ENCODE results near the gene DLG2. TPM values are rescaled to one million over a fixed set of nuclear protein-coding genes. Genes with fewer than 3 reads are reported as not detected.

Gene DLG2
- total RNA-seq, 2 experiments from 2014 or later, result 1.3 to 1.7 TPM

GRCh38 chr11:83722392-83723119 lies 1904.6 kb downstream of the DLG2 start:
- POLR2A ChIA-PET, result no interaction called here
- no peak for DNase-seq
- Mint-ChIP-seq H3K9me3 (no peaks in the 10 kb centered on the region), H3K27ac (no peak overlapping the region), H3K4me1 (peaks cover 2% of the 10 kb centered on the region), H3K27me3 (peaks cover 18% of the 10 kb centered on the region), H3K4me3 (no peak overlapping the region), H3K36me3 (ENCODE audit: low read depth) (no peaks in the 10 kb centered on the region)
- CTCF ChIA-PET, result interaction anchor here (1.3 to 1.6 kb wide), 2 partner anchors 10 to 430 kb away, joined by 3 to 13 read pairs; no protein-coding TSS in a partner anchor

- DNase-seq, result no peak
- Mint-ChIP-seq H3K36me3 (ENCODE audit: low read depth) (no peaks in the 10 kb centered on the region), H3K4me1 (peaks cover 2% of the 10 kb centered on the region), H3K4me3 (no peak overlapping the region), H3K9me3 (no peaks in the 10 kb centered on the region), H3K27me3 (peaks cover 13% of the 10 kb centered on the region), H3K27ac (no peak overlapping the region)
- POLR2A ChIA-PET, result no interaction called here
- CTCF ChIA-PET, result interaction anchor here (0.6 kb wide), 1 partner anchor 1020 kb away, joined by 3 read pairs; no protein-coding TSS in a partner anchor
Observed at GRCh38 chr11:83721263-83721662, 1905.9 kb downstream of the DLG2 start.

GRCh38 chr11:83720675-83721074 lies 1906.5 kb downstream of the DLG2 start:
- H3K36me3 Mint-ChIP-seq (ENCODE audit: low read depth), result no peaks in the 10 kb centered on the region
- DNase-seq, result no peak
- no peak overlapping the region for H3K4me3 Mint-ChIP-seq
- H3K9me3 Mint-ChIP-seq, result no peaks in the 10 kb centered on the region
- ChIA-PET CTCF (interaction anchor here (0.6 to 0.7 kb wide), 3 partner anchors 99 to 1019 kb away, joined by 3 read pairs; no protein-coding TSS in a partner anchor), POLR2A (no interaction called here)
- H3K4me1 Mint-ChIP-seq, result peaks cover 2% of the 10 kb centered on the region
- H3K27me3 Mint-ChIP-seq, result peaks cover 12% of the 10 kb centered on the region
- H3K27ac Mint-ChIP-seq, result no peak overlapping the region

- ChIA-PET CTCF (no interaction called here), POLR2A (no interaction called here)
- H3K4me1 Mint-ChIP-seq, result no peaks in the 10 kb centered on the region
- H3K9me3 Mint-ChIP-seq, result no peaks in the 10 kb centered on the region
- no peaks in the 10 kb centered on the region for H3K27me3 Mint-ChIP-seq
- no peak overlapping the region for H3K27ac Mint-ChIP-seq
- H3K4me3 Mint-ChIP-seq, result no peak overlapping the region
- H3K36me3 Mint-ChIP-seq (ENCODE audit: low read depth), result no peaks in the 10 kb centered on the region
- DNase-seq, result no peak
Observed at GRCh38 chr11:83717537-83717936, 1909.6 kb downstream of the DLG2 start.

GRCh38 chr11:83715927-83716535 lies 1911.1 kb downstream of the DLG2 start:
- ChIA-PET CTCF (no interaction called here), POLR2A (no interaction called here)
- H3K9me3 Mint-ChIP-seq, result no peaks in the 10 kb centered on the region
- no peak for DNase-seq
- H3K27ac Mint-ChIP-seq, result no peak overlapping the region
- no peaks in the 10 kb centered on the region for H3K27me3 Mint-ChIP-seq
- no peaks in the 10 kb centered on the region for H3K36me3 Mint-ChIP-seq (ENCODE audit: low read depth)
- no peaks in the 10 kb centered on the region for H3K4me1 Mint-ChIP-seq
- H3K4me3 Mint-ChIP-seq, result no peak overlapping the region

GRCh38 chr11:83713708-83714107 lies 1913.4 kb downstream of the DLG2 start:
- H3K4me3 Mint-ChIP-seq, result no peak overlapping the region
- DNase-seq, result no peak
- CTCF ChIA-PET, result no interaction called here
- H3K27ac Mint-ChIP-seq, result no peak overlapping the region
- POLR2A ChIA-PET, result no interaction called here
- no peaks in the 10 kb centered on the region for H3K4me1 Mint-ChIP-seq
- no peaks in the 10 kb centered on the region for H3K9me3 Mint-ChIP-seq
- H3K36me3 Mint-ChIP-seq (ENCODE audit: low read depth), result no peaks in the 10 kb centered on the region
- H3K27me3 Mint-ChIP-seq, result no peaks in the 10 kb centered on the region

GRCh38 chr11:83711106-83711527 lies 1916.0 kb downstream of the DLG2 start:
- POLR2A ChIA-PET, result no interaction called here
- Mint-ChIP-seq H3K4me3 (no peak overlapping the region), H3K4me1 (no peaks in the 10 kb centered on the region), H3K36me3 (ENCODE audit: low read depth) (no peaks in the 10 kb centered on the region), H3K9me3 (no peaks in the 10 kb centered on the region), H3K27ac (no peak overlapping the region), H3K27me3 (no peaks in the 10 kb centered on the region)
- DNase-seq, result no peak
- CTCF ChIA-PET, result no interaction called here

- no peaks in the 10 kb centered on the region for H3K27me3 Mint-ChIP-seq
- ChIA-PET POLR2A (no interaction called here), CTCF (no interaction called here)
- no peaks in the 10 kb centered on the region for H3K36me3 Mint-ChIP-seq (ENCODE audit: low read depth)
- no peak overlapping the region for H3K27ac Mint-ChIP-seq
- no peaks in the 10 kb centered on the region for H3K9me3 Mint-ChIP-seq
- no peak for DNase-seq
- H3K4me1 Mint-ChIP-seq, result no peaks in the 10 kb centered on the region
- H3K4me3 Mint-ChIP-seq, result no peak overlapping the region
Observed at GRCh38 chr11:83709434-83709833, 1917.7 kb downstream of the DLG2 start.

- Mint-ChIP-seq H3K27me3 (no peaks in the 10 kb centered on the region), H3K4me1 (no peaks in the 10 kb centered on the region), H3K27ac (no peak overlapping the region), H3K36me3 (ENCODE audit: low read depth) (no peaks in the 10 kb centered on the region), H3K4me3 (no peak overlapping the region), H3K9me3 (no peaks in the 10 kb centered on the region)
- ChIA-PET CTCF (no interaction called here), POLR2A (no interaction called here)
- DNase-seq, result no peak
Observed at GRCh38 chr11:83706566-83706965, 1920.6 kb downstream of the DLG2 start.

- Mint-ChIP-seq H3K36me3 (ENCODE audit: low read depth) (no peaks in the 10 kb centered on the region), H3K9me3 (no peaks in the 10 kb centered on the region), H3K4me1 (no peaks in the 10 kb centered on the region), H3K27me3 (no peaks in the 10 kb centered on the region), H3K4me3 (no peak overlapping the region), H3K27ac (no peak overlapping the region)
- POLR2A ChIA-PET, result no interaction called here
- CTCF ChIA-PET, result no interaction called here
- no peak for DNase-seq
Observed at GRCh38 chr11:83702796-83703195, 1924.3 kb downstream of the DLG2 start.

- H3K4me1 Mint-ChIP-seq, result no peaks in the 10 kb centered on the region
- no peaks in the 10 kb centered on the region for H3K36me3 Mint-ChIP-seq (ENCODE audit: low read depth)
- H3K27me3 Mint-ChIP-seq, result no peaks in the 10 kb centered on the region
- DNase-seq, result no peak
- no peak overlapping the region for H3K27ac Mint-ChIP-seq
- POLR2A ChIA-PET, result no interaction called here
- H3K4me3 Mint-ChIP-seq, result no peak overlapping the region
- CTCF ChIA-PET, result no interaction called here
- H3K9me3 Mint-ChIP-seq, result no peaks in the 10 kb centered on the region
Observed at GRCh38 chr11:83697518-83697917, 1929.6 kb downstream of the DLG2 start.

- ChIA-PET POLR2A (no interaction called here), CTCF (no interaction called here)
- no peaks in the 10 kb centered on the region for H3K36me3 Mint-ChIP-seq (ENCODE audit: low read depth)
- no peak for DNase-seq
- no peak overlapping the region for H3K27ac Mint-ChIP-seq
- H3K4me3 Mint-ChIP-seq, result no peak overlapping the region
- H3K27me3 Mint-ChIP-seq, result no peaks in the 10 kb centered on the region
- no peaks in the 10 kb centered on the region for H3K9me3 Mint-ChIP-seq
- H3K4me1 Mint-ChIP-seq, result no peaks in the 10 kb centered on the region
Observed at GRCh38 chr11:83695046-83695445, 1932.1 kb downstream of the DLG2 start.

- CTCF ChIA-PET, result no interaction called here
- H3K9me3 Mint-ChIP-seq, result no peaks in the 10 kb centered on the region
- no peaks in the 10 kb centered on the region for H3K27me3 Mint-ChIP-seq
- no peak overlapping the region for H3K27ac Mint-ChIP-seq
- no peak for DNase-seq
- no peaks in the 10 kb centered on the region for H3K36me3 Mint-ChIP-seq (ENCODE audit: low read depth)
- POLR2A ChIA-PET, result no interaction called here
- H3K4me1 Mint-ChIP-seq, result no peaks in the 10 kb centered on the region
- no peak overlapping the region for H3K4me3 Mint-ChIP-seq
Observed at GRCh38 chr11:83694191-83694910, 1932.8 kb downstream of the DLG2 start.

All from activated CD4-positive, alpha-beta memory T cell treated with anti-CD3 and anti-CD28 coated beads, Interleukin-2, amount 10 ng/mL, durations not matched to agents 7 days and 5 days (primary cell).